Measurements from ENCODE around the gene XPNPEP3.
"Not testable (repeated sequence)": the region's sequence is repeated elsewhere in the genome, so short reads cannot be mapped to it uniquely, and the experiment has no call there.

XPNPEP3 gene

GRCh38 chr22:40856513-40857308, at the start of gene XPNPEP3, which contains the start of gene ST13:
XPNPEP3 (plus strand) TSS chr22:40857148; CDS start chr22:40857182, 34 bp downstream.
ST13 (minus strand) TSS chr22:40856639; CDS start chr22:40856540, 99 bp downstream.
- peak; percentile 93 to 96 for DNase-seq (ENCODE audit: extremely low read depth in 1 of 2, low read depth in 1 of 2)

GRCh38 chr22:40808018-40808841, 48.7 kb upstream of the XPNPEP3 start:
- DNase-seq (ENCODE audit: extremely low read depth in 1 of 2, low read depth in 1 of 2) = no peak

GRCh38 chr22:40813912-40814315, 43.0 kb upstream of the XPNPEP3 start:
- DNase-seq (ENCODE audit: extremely low read depth in 1 of 2, low read depth in 1 of 2) = no peak

GRCh38 chr22:40817737-40818136, 39.2 kb upstream of the XPNPEP3 start:
- DNase-seq (ENCODE audit: extremely low read depth in 1 of 2, low read depth in 1 of 2) = no peak

GRCh38 chr22:40818192-40818746, 38.7 kb upstream of the XPNPEP3 start:
- peak in 1 of 2 donors; percentile 3 for DNase-seq (ENCODE audit: extremely low read depth in 1 of 2, low read depth in 1 of 2)

GRCh38 chr22:40818747-40819598, 38.0 kb upstream of the XPNPEP3 start, which contains the start of gene SLC25A17:
SLC25A17 (minus strand) TSS chr22:40819346; CDS start chr22:40819248, 98 bp downstream.
- DNase-seq (ENCODE audit: extremely low read depth in 1 of 2, low read depth in 1 of 2) = peak; percentile 73 to 77

- DNase-seq (ENCODE audit: extremely low read depth in 1 of 2, low read depth in 1 of 2) = no peak
These were observed 37.3 kb upstream of the XPNPEP3 start for GRCh38 chr22:40819599-40820140.

- DNase-seq (ENCODE audit: extremely low read depth in 1 of 2, low read depth in 1 of 2) = no peak
These were observed 33.5 kb upstream of the XPNPEP3 start for GRCh38 chr22:40823426-40823825.

- DNase-seq (ENCODE audit: extremely low read depth in 1 of 2, low read depth in 1 of 2) = not testable (repeated sequence)
These were observed 30.7 kb upstream of the XPNPEP3 start for GRCh38 chr22:40826292-40826691.

- DNase-seq (ENCODE audit: extremely low read depth in 1 of 2, low read depth in 1 of 2) = no peak
These were observed 29.8 kb upstream of the XPNPEP3 start for GRCh38 chr22:40826984-40827741.

- DNase-seq (ENCODE audit: extremely low read depth in 1 of 2, low read depth in 1 of 2) = no peak
These were observed 27.8 kb upstream of the XPNPEP3 start for GRCh38 chr22:40829131-40829530.

GRCh38 chr22:40834619-40835018, 22.3 kb upstream of the XPNPEP3 start:
- no peak for DNase-seq (ENCODE audit: extremely low read depth in 1 of 2, low read depth in 1 of 2)

- no peak for DNase-seq (ENCODE audit: extremely low read depth in 1 of 2, low read depth in 1 of 2)
These were observed 18.5 kb upstream of the XPNPEP3 start for GRCh38 chr22:40838486-40838885.

- no peak for DNase-seq (ENCODE audit: extremely low read depth in 1 of 2, low read depth in 1 of 2)
These were observed 12.0 kb upstream of the XPNPEP3 start for GRCh38 chr22:40844951-40845350.

- DNase-seq (ENCODE audit: extremely low read depth in 1 of 2, low read depth in 1 of 2) = not testable (repeated sequence)
These were observed 11.1 kb upstream of the XPNPEP3 start for GRCh38 chr22:40845816-40846215.

GRCh38 chr22:40853333-40853732, 3.6 kb upstream of the XPNPEP3 start:
- no peak for DNase-seq (ENCODE audit: extremely low read depth in 1 of 2, low read depth in 1 of 2)

GRCh38 chr22:40853961-40854360, 3.0 kb upstream of the XPNPEP3 start:
- DNase-seq (ENCODE audit: extremely low read depth in 1 of 2, low read depth in 1 of 2) = no peak

GRCh38 chr22:40855071-40855978, 1.6 kb upstream of the XPNPEP3 start:
- DNase-seq (ENCODE audit: extremely low read depth in 1 of 2, low read depth in 1 of 2) = no peak
